Activated T-cell treated with anti-CD3 and anti-CD28 coated beads, Interleukin-2, amount 50 U/mL, for 24 hours (primary cell): ENCODE data around the gene PAQR5.
"Not testable (repeated sequence)": the region's sequence is repeated elsewhere in the genome, so short reads cannot be mapped to it uniquely, and the experiment has no call there.

Experiments used
- DNase-seq: peaks from one replicate; pipeline ENCODE4 v3.0.0-alpha.2; 2020
- H3K27ac Mint-ChIP-seq: 2 replicates; pipeline ENCODE4 v1.8.0; 2020; ENCODE audit warnings: mild to moderate bottlenecking, mixed read lengths
- H3K27me3 Mint-ChIP-seq: 2 replicates; pipeline ENCODE4 v1.8.0; 2020; ENCODE audit warnings: mixed read lengths
- H3K36me3 Mint-ChIP-seq: 2 replicates; pipeline ENCODE4 v1.8.0; 2020; ENCODE audit warnings: low read depth, mixed read lengths
- H3K4me1 Mint-ChIP-seq: 2 replicates; pipeline ENCODE4 v1.8.0; 2020; ENCODE audit warnings: low read depth, mixed read lengths
- H3K4me3 Mint-ChIP-seq: 2 replicates; pipeline ENCODE4 v1.8.0; 2020; ENCODE audit warnings: mild to moderate bottlenecking, moderate library complexity, mixed read lengths
- H3K9me3 Mint-ChIP-seq: 2 replicates; pipeline ENCODE4 v1.8.0; 2020; ENCODE audit warnings: mixed read lengths

PAQR5 gene

GRCh38 chr15:69380100-69380725 is 81.5 kb downstream of the PAQR5 start:
- no peak overlapping the region for H3K27ac Mint-ChIP-seq
- no peaks in the 10 kb centered on the region for H3K4me1 Mint-ChIP-seq
- no peak overlapping the region for H3K4me3 Mint-ChIP-seq
- H3K9me3 Mint-ChIP-seq, result no peaks in the 10 kb centered on the region
- peaks cover 7% of the 10 kb centered on the region for H3K27me3 Mint-ChIP-seq
- no peaks in the 10 kb centered on the region for H3K36me3 Mint-ChIP-seq
- no peak for DNase-seq

GRCh38 chr15:69380726-69381105 is 82.0 kb downstream of the PAQR5 start:
- Mint-ChIP-seq H3K27ac (no peak overlapping the region), H3K27me3 (peaks cover 7% of the 10 kb centered on the region), H3K9me3 (no peaks in the 10 kb centered on the region), H3K4me1 (no peaks in the 10 kb centered on the region), H3K4me3 (no peak overlapping the region), H3K36me3 (no peaks in the 10 kb centered on the region)
- no peak for DNase-seq

GRCh38 chr15:69382176-69382575 is 83.5 kb downstream of the PAQR5 start:
- H3K27me3 Mint-ChIP-seq, H3K9me3 Mint-ChIP-seq, H3K36me3 Mint-ChIP-seq, H3K4me3 Mint-ChIP-seq, H3K27ac Mint-ChIP-seq, DNase-seq, H3K4me1 Mint-ChIP-seq: not testable (repeated sequence)

- not testable (repeated sequence) for H3K4me1 Mint-ChIP-seq
Measured at GRCh38 chr15:69384066-69384465, 85.4 kb downstream of the PAQR5 start.

GRCh38 chr15:69384626-69385598 is 86.2 kb downstream of the PAQR5 start:
- no peaks in the 10 kb centered on the region for H3K9me3 Mint-ChIP-seq
- no peak overlapping the region for H3K27ac Mint-ChIP-seq
- no peak for DNase-seq
- no peaks in the 10 kb centered on the region for H3K36me3 Mint-ChIP-seq
- no peaks in the 10 kb centered on the region for H3K4me1 Mint-ChIP-seq
- no peak overlapping the region for H3K4me3 Mint-ChIP-seq
- H3K27me3 Mint-ChIP-seq, result no peaks in the 10 kb centered on the region

More at GRCh38 chr15:69384066-69384465, 85.4 kb downstream of the PAQR5 start:
- H3K27me3 Mint-ChIP-seq, DNase-seq, H3K9me3 Mint-ChIP-seq, H3K36me3 Mint-ChIP-seq, H3K4me3 Mint-ChIP-seq, H3K27ac Mint-ChIP-seq: not testable (repeated sequence)

- Mint-ChIP-seq H3K9me3 (no peaks in the 10 kb centered on the region), H3K36me3 (no peaks in the 10 kb centered on the region), H3K27me3 (no peaks in the 10 kb centered on the region), H3K27ac (no peak overlapping the region), H3K4me3 (no peak overlapping the region), H3K4me1 (no peaks in the 10 kb centered on the region)
- DNase-seq, result no peak
Measured at GRCh38 chr15:69385831-69386230, 87.1 kb downstream of the PAQR5 start.

GRCh38 chr15:69386284-69386683 is 87.6 kb downstream of the PAQR5 start:
- no peak for DNase-seq
- H3K27ac Mint-ChIP-seq, result no peak overlapping the region

GRCh38 chr15:69388260-69388705 is 89.6 kb downstream of the PAQR5 start:
- DNase-seq, result no peak
- H3K36me3 Mint-ChIP-seq, result no peaks in the 10 kb centered on the region
- no peaks in the 10 kb centered on the region for H3K9me3 Mint-ChIP-seq
- no peaks in the 10 kb centered on the region for H3K4me1 Mint-ChIP-seq
- H3K27me3 Mint-ChIP-seq, result peaks cover 3% of the 10 kb centered on the region
- no peak overlapping the region for H3K4me3 Mint-ChIP-seq
- no peak overlapping the region for H3K27ac Mint-ChIP-seq

More at GRCh38 chr15:69386284-69386683, 87.6 kb downstream of the PAQR5 start:
- Mint-ChIP-seq H3K36me3 (no peaks in the 10 kb centered on the region), H3K27me3 (no peaks in the 10 kb centered on the region), H3K9me3 (no peaks in the 10 kb centered on the region), H3K4me3 (no peak overlapping the region), H3K4me1 (no peaks in the 10 kb centered on the region)

- no peak overlapping the region for H3K4me3 Mint-ChIP-seq
- DNase-seq, result no peak
- no peak overlapping the region for H3K27ac Mint-ChIP-seq
- no peaks in the 10 kb centered on the region for H3K9me3 Mint-ChIP-seq
- no peaks in the 10 kb centered on the region for H3K36me3 Mint-ChIP-seq
- peaks cover 11% of the 10 kb centered on the region for H3K27me3 Mint-ChIP-seq
- peaks cover 3% of the 10 kb centered on the region for H3K4me1 Mint-ChIP-seq
Measured at GRCh38 chr15:69389426-69389825, 90.7 kb downstream of the PAQR5 start.

- Mint-ChIP-seq H3K27me3 (peaks cover 20% of the 10 kb centered on the region), H3K4me3 (no peak overlapping the region), H3K27ac (no peak overlapping the region), H3K36me3 (no peaks in the 10 kb centered on the region), H3K4me1 (peaks cover 9% of the 10 kb centered on the region), H3K9me3 (no peaks in the 10 kb centered on the region)
- no peak for DNase-seq
Measured at GRCh38 chr15:69390575-69390974, 91.9 kb downstream of the PAQR5 start.

- DNase-seq, result no peak
- no peaks in the 10 kb centered on the region for H3K36me3 Mint-ChIP-seq
- H3K9me3 Mint-ChIP-seq, result no peaks in the 10 kb centered on the region
- no peak overlapping the region for H3K4me3 Mint-ChIP-seq
- peaks cover 9% of the 10 kb centered on the region for H3K4me1 Mint-ChIP-seq
- H3K27me3 Mint-ChIP-seq, result peaks cover 26% of the 10 kb centered on the region
- no peak overlapping the region for H3K27ac Mint-ChIP-seq
Measured at GRCh38 chr15:69391046-69391757, 92.5 kb downstream of the PAQR5 start.

GRCh38 chr15:69392352-69392751 is 93.6 kb downstream of the PAQR5 start:
- Mint-ChIP-seq H3K36me3 (no peaks in the 10 kb centered on the region), H3K4me1 (peaks cover 9% of the 10 kb centered on the region), H3K4me3 (no peak overlapping the region), H3K27me3 (peaks cover 26% of the 10 kb centered on the region), H3K9me3 (no peaks in the 10 kb centered on the region), H3K27ac (no peak overlapping the region)
- DNase-seq, result no peak

- H3K27ac Mint-ChIP-seq, result no peak overlapping the region
- no peaks in the 10 kb centered on the region for H3K36me3 Mint-ChIP-seq
- H3K4me1 Mint-ChIP-seq, result peaks cover 9% of the 10 kb centered on the region
- no peaks in the 10 kb centered on the region for H3K9me3 Mint-ChIP-seq
- no peak for DNase-seq
- H3K4me3 Mint-ChIP-seq, result no peak overlapping the region
- H3K27me3 Mint-ChIP-seq, result peaks cover 26% of the 10 kb centered on the region
Measured at GRCh38 chr15:69393831-69394491, 95.2 kb downstream of the PAQR5 start.

- no peaks in the 10 kb centered on the region for H3K36me3 Mint-ChIP-seq
- peaks cover 9% of the 10 kb centered on the region for H3K4me1 Mint-ChIP-seq
Measured at GRCh38 chr15:69394556-69395282, 96.0 kb downstream of the PAQR5 start.

More at GRCh38 chr15:69394556-69395282, 96.0 kb downstream of the PAQR5 start:
- peak; percentile 94 for DNase-seq
- Mint-ChIP-seq H3K27me3 (peaks cover 26% of the 10 kb centered on the region), H3K9me3 (no peaks in the 10 kb centered on the region), H3K27ac (no peak overlapping the region), H3K4me3 (no peak overlapping the region)
